GM12878 (cell line): Measurements from ENCODE around the gene CYB5A. TPM values are rescaled to one million over a fixed set of nuclear protein-coding genes. Genes with fewer than 3 reads are reported as not detected.

Source experiments
- ATAC-seq: fragments of 200-7000 bp; cut with Tn5 transposase; 3 replicates; pipeline ENCODE4 v1.9.1; 2020; ENCODE audit warnings: mild to moderate bottlenecking, moderate library complexity
- BruUV-seq: library from RNA; stranded (reverse); fragments of 400-500 nt; replicated peaks from 2 replicates; lab custom pipeline; 2021; lab: Mats Ljungman, UMichigan
- CTCF ChIA-PET: fragments of 300-600 bp; sonication (Branson Sonifier 250); formaldehyde crosslinking; extraction: SDS; loops from one replicate; lab custom pipeline; 2021; ENCODE audit warnings: inconsistent platforms; lab: Yijun Ruan, JAX
- POLR2A ChIA-PET: fragments of 350-600 bp; formaldehyde crosslinking; extraction: SDS; loops from one replicate; lab custom pipeline; 2021; ENCODE audit warnings: inconsistent platforms; lab: Charles Lee
- RAD21 ChIA-PET: fragments of 300-600 bp; sonication (Branson Sonifier 250); formaldehyde crosslinking; loops from one replicate; lab custom pipeline; 2023; ENCODE audit warnings: antibody characterized with exemption; ENCODE audit not compliant: unreplicated experiment; lab: Charles Lee
- SMC1A ChIA-PET: fragments of 300-600 bp; sonication (Branson Sonifier 250); formaldehyde crosslinking; loops from one replicate; lab custom pipeline; 2023; ENCODE audit not compliant: unreplicated experiment, uncharacterized antibody; lab: Charles Lee
- DNase-seq: peaks from one replicate; pipeline ENCODE4 v3.0.0-alpha.2; 2011; ENCODE audit warnings: low read depth, low spot score
- FAIRE-seq: peaks from 3 replicates; lab custom pipeline; 2011; peaks lifted over from hg19 to GRCh38; lab: Jason Lieb, UNC
- H2AFZ ChIP-seq: 2 replicates; pipeline ENCODE4 v1.6.0; 2011; ENCODE audit warnings: low read depth, low read length, control low read depth; ENCODE audit not compliant: control insufficient read depth
- H3K27ac ChIP-seq: 2 replicates; pipeline ENCODE4 v1.5.1; 2011; ENCODE audit warnings: control low read depth; ENCODE audit not compliant: control insufficient read depth, insufficient read depth
- H3K27me3 ChIP-seq, 2 experiments: replicated peaks in 1 of 2; 2 replicates each; pipeline versions ENCODE4 v1.6.0 to v1.6.1; 2011; ENCODE audit warnings: low read length in 1 of 2; ENCODE audit not compliant: control insufficient read depth in 2 of 2, insufficient read depth in 2 of 2
- H3K36me3 ChIP-seq, 2 experiments: 2 replicates each; pipeline ENCODE4 v1.5.1; 2011; ENCODE audit warnings: low read length in 1 of 2; ENCODE audit not compliant: control insufficient read depth in 2 of 2, insufficient read depth in 2 of 2
- H3K4me1 ChIP-seq: 2 replicates; pipeline ENCODE4 v1.6.1; 2011; ENCODE audit warnings: mild to moderate bottlenecking, low read length, moderate library complexity, mixed read lengths; ENCODE audit not compliant: control insufficient read depth, insufficient read depth
- H3K4me2 ChIP-seq: 2 replicates; pipeline ENCODE4 v1.6.0; 2011; ENCODE audit warnings: control low read depth; ENCODE audit not compliant: control insufficient read depth, insufficient read depth
- H3K4me3 ChIP-seq: fragments of 200-600 bp; sonication (generic); 2 replicates; pipeline ENCODE4 v1.5.1; 2016
- H3K79me2 ChIP-seq: 2 replicates; pipeline ENCODE4 v1.6.0; 2011; ENCODE audit warnings: low read length; ENCODE audit not compliant: control insufficient read depth, insufficient read depth
- H3K9ac ChIP-seq: 2 replicates; pipeline ENCODE4 v1.8.0; 2011; ENCODE audit warnings: low read length, control low read depth, mixed read lengths; ENCODE audit not compliant: control insufficient read depth, insufficient read depth
- H3K9me3 ChIP-seq: replicated peaks from 3 replicates; pipeline ENCODE4 v1.5.1; 2011; ENCODE audit warnings: mild to moderate bottlenecking, low read length; ENCODE audit not compliant: control insufficient read depth, insufficient read depth
- H4K20me1 ChIP-seq: 2 replicates; pipeline ENCODE4 v1.6.0; 2011; ENCODE audit not compliant: control insufficient read depth, insufficient read depth
- CBX3 ChIP-seq: fragments of 200-600 bp; sonication (generic); IDR thresholded peaks from 2 replicates; pipeline ENCODE4 v1.6.1; 2016; ENCODE audit warnings: low read depth, borderline replicate concordance
- E2F4 ChIP-seq: IDR thresholded peaks from 2 replicates; pipeline ENCODE4 v1.6.1; 2012; ENCODE audit warnings: low read depth, low read length, improper control_type of control experiment
- IRF4 ChIP-seq: IDR thresholded peaks from 2 replicates; pipeline ENCODE4 v1.6.1; 2011; ENCODE audit warnings: low read depth, low read length
- NKRF ChIP-seq: fragments of 450-650 bp; conservative IDR thresholded peaks from 2 replicates; pipeline ENCODE4 v1.6.1; 2017; ENCODE audit warnings: mild to moderate bottlenecking, moderate library complexity
- RAD51 ChIP-seq: fragments of 450-650 bp; IDR thresholded peaks from 2 replicates; pipeline ENCODE4 v1.6.1; 2016; ENCODE audit warnings: moderate library complexity, mild to moderate bottlenecking, inconsistent platforms
- SRF ChIP-seq, 2 experiments: IDR thresholded peaks; 2 replicates each; pipeline ENCODE4 v1.6.1; 2011; ENCODE audit warnings: low read depth in 2 of 2, low read length in 2 of 2, mild to moderate bottlenecking in 1 of 2, moderate library complexity in 1 of 2
- YBX1 ChIP-seq: fragments of 450-650 bp; IDR thresholded peaks from 2 replicates; pipeline ENCODE4 v1.6.1; 2016; ENCODE audit warnings: antibody characterized with exemption
- ZBED1 ChIP-seq: IDR thresholded peaks from 2 replicates; pipeline ENCODE4 v1.6.1; 2016; ENCODE audit warnings: borderline replicate concordance
- ZBTB4 ChIP-seq: fragments of 450-650 bp; formaldehyde crosslinking; IDR thresholded peaks from 2 replicates; pipeline ENCODE4 v1.4.0; 2022; ENCODE audit warnings: mild to moderate bottlenecking, moderate library complexity
- WGBS: methylation state at CpG from one replicate; pipeline ENCODE4 v1.1.6; 2016; ENCODE audit warnings: low lambda C conversion rate; ENCODE audit not compliant: insufficient replicate concordance, insufficient coverage; ENCODE audit errors: missing lambda C conversion rate; 5-methylcytosine and 5-hydroxymethylcytosine counted together
- in situ Hi-C: fragments of 300-500 bp; cut with MboI; formaldehyde crosslinking; loops from 9 replicates; pipeline ENCODE4 v1.14.3; 2018; ENCODE audit warnings: mixed read lengths
- intact Hi-C: fragments of 100-400 bp; cut with micrococcal nuclease; formaldehyde crosslinking; loops from one replicate; pipeline ENCODE4 v1.14.2; 2022; ENCODE audit not compliant: unreplicated experiment
- polyA plus RNA-seq, 11 experiments: library from polyadenylated mRNA; depleted of rRNA in 4 of 11; unstranded in 6 of 11; stranded (reverse) in 5 of 11; fragments of >200 nt; fragmentation: Nextera tagmentation in 4 of 11; fragmentation: Illumina TruSeq in 1 of 11; extraction: Ambion mirVana in 4 of 11; extraction: Trizol in 1 of 11; gene quantifications; 1 replicate in 1 of 11; 2 replicates in 10 of 11; pipeline versions ENCODE4 v1.2.1 to v1.2.3, GENCODE V29; 2011 to 2016; ENCODE audit warnings: inconsistent platforms in 2 of 11, missing spikeins in 2 of 11, low read depth in 1 of 11
- total RNA-seq, 4 experiments: library from RNA; depleted of rRNA in 3 of 4; stranded (reverse); fragments of >200 nt in 3 of 4; fragmentation: Illumina TruSeq in 1 of 4; extraction: Trizol in 1 of 4; gene quantifications; 2 replicates each; pipeline versions ENCODE4 v1.2.1 to v1.2.3, GENCODE V29; 2013 to 2021

The CYB5A gene
- total and polyA plus RNA-seq, 10 of the 15 experiments (the other 5 are each of a cell fraction or from before 2014, with no cell fraction given), result 60.2 to 129 (median 103) TPM

- Histone ChIP-seq H3K27me3 (peaks cover 0 to 3% of the 10 kb centered on the region in 2 experiments), H3K9me3 (no peaks in the 10 kb centered on the region), H3K4me3 (no peak overlapping the region), H3K36me3 (no peaks in the 10 kb centered on the region), H2AFZ (no peak overlapping the region), H3K9ac (no peak overlapping the region), H3K4me2 (no peak overlapping the region), H3K79me2 (no peaks in the 10 kb centered on the region), H3K27ac (no peak overlapping the region), H4K20me1 (no peaks in the 10 kb centered on the region), H3K4me1 (no peaks in the 10 kb centered on the region)
- in situ Hi-C loops (no loop called here), intact Hi-C loops (no loop called here)
- DNase-seq (no peak), ATAC-seq (no peak), FAIRE-seq (no peak)
- WGBS, result 67% methylated on average over 4 of the region's 4 CpGs
- ChIA-PET POLR2A (no interaction called here), CTCF (interaction anchor here (0.9 to 2.3 kb wide), 3 partner anchors 17 to 1037 kb away, joined by 3 to 13 read pairs (median 5); no protein-coding TSS in a partner anchor), SMC1A (interaction anchor here (0.6 to 0.8 kb wide), 2 partner anchors 20 to 44 kb away, joined by 3 to 4 read pairs; no protein-coding TSS in a partner anchor), RAD21 (interaction anchor here (1.0 to 1.7 kb wide), 3 partner anchors 10 to 101 kb away, joined by 3 to 7 read pairs (median 3); no protein-coding TSS in a partner anchor)
- no TSS peak for BruUV-seq
- TF ChIP-seq RAD51 (no peak), YBX1 (no peak), E2F4 (no peak), CBX3 (no peak), IRF4 (no peak), NKRF (no peak), SRF (IDR thresholded peaks at IDR 0.05; ENCODE audit: low read depth in 2 of 2, low read length in 2 of 2) (no peak), ZBED1 (no peak), ZBTB4 (CRISPR knock-in tag) (no peak)
Measured at GRCh38 chr18:74241426-74241825, 50.3 kb downstream of the CYB5A start.
